A549 (cell line): ENCODE measurements around the gene CIB4. TPM values are rescaled to one million over a fixed set of nuclear protein-coding genes. Genes with fewer than 3 reads are reported as not detected.

Experiments used
- ATAC-seq, 2 experiments: fragments of 200-7000 bp in 1 of 2; fragments of >200 bp in 1 of 2; cut with Nextera tagmentation in 1 of 2; cut with Tn5 transposase in 1 of 2; 3 replicates each; pipeline versions ENCODE4 v1.8.0 to v1.9.1; 2018 to 2020; ENCODE audit warnings: mild to moderate bottlenecking in 1 of 2, moderate library complexity in 1 of 2
- CTCF ChIA-PET: fragments of 300-600 bp; sonication (Branson Sonifier 250); formaldehyde crosslinking; extraction: SDS; loops from one replicate; lab custom pipeline; 2021; ENCODE audit warnings: antibody characterized with exemption, inconsistent platforms; lab: Yijun Ruan, JAX
- POLR2A ChIA-PET: fragments of 350-600 bp; formaldehyde crosslinking; extraction: SDS; loops from one replicate; lab custom pipeline; 2021; ENCODE audit warnings: antibody characterized with exemption, inconsistent platforms; lab: Yijun Ruan, JAX
- DNase-seq, 2 experiments: peaks; one replicate each; pipeline versions ENCODE4 v3.0.0 to v3.0.0-alpha.2; 2011 to 2016; ENCODE audit warnings: low read depth in 1 of 2, low spot score in 1 of 2
- FAIRE-seq: peaks from 2 replicates; lab custom pipeline; 2011; peaks lifted over from hg19 to GRCh38; lab: Jason Lieb, UNC
- H3K27ac ChIP-seq, 2 experiments: fragments of >200 bp; sonication (Bioruptor Twin); formaldehyde crosslinking; 3 replicates each; pipeline ENCODE4 v1.5.1; 2016 to 2017
- H3K4me1 ChIP-seq: fragments of >200 bp; sonication (Bioruptor Twin); formaldehyde crosslinking; 3 replicates; pipeline ENCODE4 v1.6.1; 2016
- H3K4me2 ChIP-seq: fragments of >200 bp; sonication (Bioruptor Twin); formaldehyde crosslinking; 3 replicates; pipeline ENCODE4 v1.6.1; 2016
- H3K4me3 ChIP-seq: fragments of >200 bp; sonication (Bioruptor Twin); formaldehyde crosslinking; 3 replicates; pipeline ENCODE4 v1.5.1; 2016
- H3K9me3 ChIP-seq: fragments of >200 bp; sonication (Bioruptor Twin); formaldehyde crosslinking; 3 replicates; pipeline ENCODE4 v1.6.1; 2016
- ATOH8 ChIP-seq: fragments of 250-450 bp; sonication (Bioruptor Pico); IDR thresholded peaks from 2 replicates; pipeline ENCODE4 v1.5.0; 2020; ENCODE audit warnings: low read depth, mild to moderate bottlenecking, moderate library complexity
- CBX8 ChIP-seq: fragments of 200-600 bp; sonication (generic); IDR thresholded peaks from 2 replicates; pipeline ENCODE4 v1.6.1; 2016
- CHD2 ChIP-seq: fragments of 150-350 bp; IDR thresholded peaks from 2 replicates; pipeline ENCODE4 v1.6.1; 2014; ENCODE audit warnings: low read length; ENCODE audit not compliant: partially characterized antibody
- EHF ChIP-seq: fragments of 250-450 bp; sonication (Bioruptor Pico); IDR thresholded peaks from 2 replicates; pipeline ENCODE4 v1.5.0; 2020; ENCODE audit warnings: mild to moderate bottlenecking
- EHMT2 ChIP-seq: fragments of 200-600 bp; sonication (generic); IDR thresholded peaks from 2 replicates; pipeline ENCODE4 v1.6.1; 2016; ENCODE audit warnings: antibody characterized with exemption, low read depth, mild to moderate bottlenecking, moderate library complexity
- ELK1 ChIP-seq: fragments of 150-350 bp; IDR thresholded peaks from 2 replicates; pipeline ENCODE4 v1.6.1; 2014; ENCODE audit warnings: low read depth, mild to moderate bottlenecking, low read length
- EP300 ChIP-seq, 2 experiments: fragments of >200 bp; sonication (Bioruptor Twin); formaldehyde crosslinking; IDR thresholded peaks; 2 replicates in 1 of 2; 3 replicates in 1 of 2; pipeline ENCODE4 v1.6.1; 2016 to 2017
- ESRRA ChIP-seq: fragments of 150-350 bp; IDR thresholded peaks from 2 replicates; pipeline ENCODE4 v1.6.1; 2014; ENCODE audit warnings: mild to moderate bottlenecking, low read length, borderline replicate concordance
- FOXS1 ChIP-seq: fragments of 250-450 bp; sonication (Bioruptor Pico); IDR thresholded peaks from 2 replicates; pipeline ENCODE4 v1.5.0; 2020; ENCODE audit warnings: mild to moderate bottlenecking, moderate library complexity
- HEYL ChIP-seq: fragments of 250-450 bp; sonication (Bioruptor Pico); IDR thresholded peaks from 2 replicates; pipeline ENCODE4 v1.8.0; 2021; ENCODE audit warnings: mild to moderate bottlenecking, moderate library complexity
- HMGXB4 ChIP-seq: fragments of 250-450 bp; sonication (Bioruptor Pico); IDR thresholded peaks from 2 replicates; pipeline ENCODE4 v1.5.0; 2021; ENCODE audit warnings: mild to moderate bottlenecking, moderate library complexity, borderline replicate concordance
- MAX ChIP-seq: IDR thresholded peaks from 2 replicates; pipeline ENCODE4 v1.6.1; 2012
- MAZ ChIP-seq: fragments of 150-350 bp; IDR thresholded peaks from 2 replicates; pipeline ENCODE4 v1.6.1; 2014; ENCODE audit warnings: antibody characterized with exemption, low read depth, low read length, borderline replicate concordance
- PHF8 ChIP-seq: fragments of 200-600 bp; sonication (generic); IDR thresholded peaks from 2 replicates; pipeline ENCODE4 v1.6.1; 2016; ENCODE audit warnings: low read depth, mild to moderate bottlenecking, antibody characterized with exemption, moderate library complexity, borderline replicate concordance
- POLR2A ChIP-seq: IDR thresholded peaks from 2 replicates; pipeline ENCODE4 v1.6.1; 2012; ENCODE audit warnings: mild to moderate bottlenecking, low read length
- RARB ChIP-seq: fragments of 250-450 bp; sonication (Bioruptor Pico); IDR thresholded peaks from 2 replicates; pipeline ENCODE4 v1.8.0; 2021; ENCODE audit warnings: mild to moderate bottlenecking, moderate library complexity
- RCOR1 ChIP-seq: fragments of 150-350 bp; IDR thresholded peaks from 2 replicates; pipeline ENCODE4 v1.6.1; 2014; ENCODE audit warnings: antibody characterized with exemption, low read length, low read depth
- REST ChIP-seq: fragments of 200-600 bp; sonication (generic); IDR thresholded peaks from 2 replicates; pipeline ENCODE4 v1.6.1; 2016; ENCODE audit warnings: antibody characterized with exemption, mild to moderate bottlenecking, moderate library complexity
- TFCP2L1 ChIP-seq: fragments of 250-450 bp; sonication (Bioruptor Pico); IDR thresholded peaks from 2 replicates; pipeline ENCODE4 v1.5.0; 2021; ENCODE audit warnings: mild to moderate bottlenecking
- ZFP36 ChIP-seq: fragments of 450-650 bp; IDR thresholded peaks from 2 replicates; pipeline ENCODE4 v1.6.1; 2014; ENCODE audit warnings: borderline replicate concordance; ENCODE audit not compliant: partially characterized antibody
- ZSCAN20 ChIP-seq: fragments of 250-450 bp; sonication (Bioruptor Pico); IDR thresholded peaks from 2 replicates; pipeline ENCODE4 v1.8.0; 2022; ENCODE audit warnings: mild to moderate bottlenecking, moderate library complexity
- WGBS: methylation state at CpG from one replicate; pipeline ENCODE4 v1.1.6; 2017; ENCODE audit errors: missing lambda C conversion rate; 5-methylcytosine and 5-hydroxymethylcytosine counted together
- polyA plus RNA-seq, 4 experiments: library from polyadenylated mRNA; depleted of rRNA in 3 of 4; stranded (reverse); fragments of >200 nt; fragmentation: RNase III in 1 of 4; extraction: RNeasy Plus Mini Kit Qiagen cat#74134 plus additional on column Dnase treatment in 1 of 4; gene quantifications; 2 replicates in 3 of 4; 3 replicates in 1 of 4; pipeline ENCODE4 v1.2.3, GENCODE V29; 2011 to 2017

CIB4 gene
- polyA plus RNA-seq, 2 of the 4 experiments (the other 2 are of a cell fraction): 0.30 to 1.0 TPM

- TF ChIP-seq EHMT2: no peak
- no peak for TF ChIP-seq FOXS1 (CRISPR knock-in tag)
- TF ChIP-seq ATOH8: no peak
- no peak for TF ChIP-seq CHD2
Measured at GRCh38 chr2:26560892-26561291, 80.3 kb downstream of the CIB4 start (continued).

- CTCF ChIA-PET: interaction anchor here (1.9 to 18.2 kb wide), 3 partner anchors 18 to 287 kb away, joined by 4 to 237 read pairs (median 8); no protein-coding TSS in a partner anchor
- no peak for FAIRE-seq
Measured at GRCh38 chr2:26559556-26559955, 81.6 kb downstream of the CIB4 start.

GRCh38 chr2:26559044-26559405, 82.1 kb downstream of the CIB4 start:
- H3K4me2 ChIP-seq: no peak overlapping the region
- H3K27ac ChIP-seq: no peak overlapping the region
- no peaks in the 10 kb centered on the region for H3K9me3 ChIP-seq
- ATAC-seq: no peak
- peaks cover 8% of the 10 kb centered on the region; the same call in 1 of the 3 replicates for H3K4me1 ChIP-seq
- 52% methylated on average over 3 of the region's 3 CpGs for WGBS
- POLR2A ChIA-PET: no interaction called here
- no peak for FAIRE-seq
- H3K4me3 ChIP-seq: no peak overlapping the region
- CTCF ChIA-PET: interaction anchor here (0.6 to 18.2 kb wide), 5 partner anchors 12 to 458 kb away, joined by 3 to 237 read pairs (median 4); no protein-coding TSS in a partner anchor
- no peak for DNase-seq
- no peak for TF ChIP-seq ZFP36
- TF ChIP-seq ESRRA: no peak

More at GRCh38 chr2:26559556-26559955, 81.6 kb downstream of the CIB4 start:
- Histone ChIP-seq H3K27ac (no peak overlapping the region), H3K4me1 (peaks cover 8% of the 10 kb centered on the region; the same call in 1 of the 3 replicates), H3K4me3 (no peak overlapping the region), H3K4me2 (no peak overlapping the region), H3K9me3 (no peaks in the 10 kb centered on the region)
- POLR2A ChIA-PET: no interaction called here
- ATAC-seq (no peak), DNase-seq (no peak)
- 72% methylated on average over 2 of the region's 2 CpGs for WGBS
- TF ChIP-seq ELK1 (no peak), RARB (no peak)

- H3K9me3 ChIP-seq: no peaks in the 10 kb centered on the region
- 47% methylated on average over 25 of the region's 27 CpGs for WGBS
- CTCF ChIA-PET: interaction anchor here (0.6 to 18.2 kb wide), 8 partner anchors 8 to 458 kb away, joined by 3 to 237 read pairs (median 4); no protein-coding TSS in a partner anchor
- H3K4me2 ChIP-seq: no peak overlapping the region
- no peak for ATAC-seq
- no peak overlapping the region for H3K4me3 ChIP-seq
- peaks cover 8% of the 10 kb centered on the region; the same call in 1 of the 3 replicates for H3K4me1 ChIP-seq
- no peak for FAIRE-seq
- POLR2A ChIA-PET: no interaction called here
- H3K27ac ChIP-seq: no peak overlapping the region
- DNase-seq: no peak
- TF ChIP-seq EP300 (IDR thresholded peaks at IDR 0.05): no peak
- no peak for TF ChIP-seq POLR2A
- no peak for TF ChIP-seq ZSCAN20
- no peak for TF ChIP-seq MAZ
- no peak for TF ChIP-seq HMGXB4
- TF ChIP-seq HEYL (CRISPR knock-in tag): no peak
- no peak for TF ChIP-seq PHF8
- TF ChIP-seq CBX8: no peak
- TF ChIP-seq ESRRA: no peak
- no peak for TF ChIP-seq MAX
- no peak for TF ChIP-seq TFCP2L1 (CRISPR knock-in tag)
- no peak for TF ChIP-seq RCOR1
- TF ChIP-seq REST: no peak
- no peak for TF ChIP-seq EHF (CRISPR knock-in tag)
Measured at GRCh38 chr2:26558271-26559043, 82.7 kb downstream of the CIB4 start.
